ENCODE data around the gene ASAP2.

- TF ChIP-seq CTCF (conservative IDR thresholded peaks at IDR 0.05 in 1 of 2, IDR thresholded peaks at IDR 0.05 in 1 of 2; ENCODE audit: extremely low read depth in 1 of 2, insufficient read depth in 1 of 2, low read depth in 1 of 2, low read length in 2 of 2) (no peak), EZH2 (IDR thresholded peaks at IDR 0.05; ENCODE audit: borderline replicate concordance, low read length) (no peak)
Measured at GRCh38 chr2:9420495-9420894, 213.9 kb downstream of the ASAP2 start.
